GM21528 (cell line): Measurements from ENCODE around the gene NDUFC2.
"Not testable (repeated sequence)": the region's sequence is repeated elsewhere in the genome, so short reads cannot be mapped to it uniquely, and the experiment has no call there.

Source experiments
- ATAC-seq: cut with Tn5 transposase; IDR thresholded peaks from one replicate; pipeline ENCODE4 v1.9.1; 2021; ENCODE audit warnings: mild to moderate bottlenecking, moderate library complexity; ENCODE audit not compliant: unreplicated experiment, low FRiP score

NDUFC2 gene

DNA sequence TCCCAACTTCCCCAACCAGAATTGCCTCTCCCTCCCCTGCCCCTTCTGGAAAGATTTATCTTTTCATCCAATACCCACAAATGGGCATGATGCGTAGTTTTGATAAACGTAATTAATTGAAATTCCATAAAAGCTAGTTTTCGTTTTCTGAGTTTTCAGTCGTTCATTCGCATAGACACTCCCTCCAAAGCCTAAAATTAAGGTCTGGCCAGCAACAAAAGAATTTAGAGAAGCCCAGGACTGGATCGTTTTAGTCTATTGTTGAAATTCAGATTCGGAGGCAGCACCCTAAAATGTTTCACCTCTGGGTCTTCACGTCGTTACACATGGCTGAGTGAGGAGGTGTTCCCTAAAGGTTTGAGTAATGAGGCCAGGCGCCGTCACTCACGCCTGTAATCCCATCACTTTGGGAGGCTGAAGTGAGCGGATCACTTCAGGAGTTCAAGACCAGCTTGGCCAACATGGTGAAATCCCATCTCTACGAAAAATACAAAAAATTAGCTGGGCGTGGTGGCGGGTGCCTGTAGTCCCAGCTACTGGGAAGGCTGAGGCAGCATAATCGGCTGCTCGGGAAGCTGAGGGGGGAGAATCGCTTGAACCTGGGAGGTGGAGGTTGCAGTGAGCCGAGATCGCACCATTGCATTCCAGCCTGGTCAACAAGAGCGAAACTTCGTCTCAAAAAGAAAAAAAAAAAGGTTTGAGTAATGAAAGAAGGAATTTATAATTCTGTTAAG, 589 bp upstream of the NDUFC2 start:
- ATAC-seq: no peak

DNA sequence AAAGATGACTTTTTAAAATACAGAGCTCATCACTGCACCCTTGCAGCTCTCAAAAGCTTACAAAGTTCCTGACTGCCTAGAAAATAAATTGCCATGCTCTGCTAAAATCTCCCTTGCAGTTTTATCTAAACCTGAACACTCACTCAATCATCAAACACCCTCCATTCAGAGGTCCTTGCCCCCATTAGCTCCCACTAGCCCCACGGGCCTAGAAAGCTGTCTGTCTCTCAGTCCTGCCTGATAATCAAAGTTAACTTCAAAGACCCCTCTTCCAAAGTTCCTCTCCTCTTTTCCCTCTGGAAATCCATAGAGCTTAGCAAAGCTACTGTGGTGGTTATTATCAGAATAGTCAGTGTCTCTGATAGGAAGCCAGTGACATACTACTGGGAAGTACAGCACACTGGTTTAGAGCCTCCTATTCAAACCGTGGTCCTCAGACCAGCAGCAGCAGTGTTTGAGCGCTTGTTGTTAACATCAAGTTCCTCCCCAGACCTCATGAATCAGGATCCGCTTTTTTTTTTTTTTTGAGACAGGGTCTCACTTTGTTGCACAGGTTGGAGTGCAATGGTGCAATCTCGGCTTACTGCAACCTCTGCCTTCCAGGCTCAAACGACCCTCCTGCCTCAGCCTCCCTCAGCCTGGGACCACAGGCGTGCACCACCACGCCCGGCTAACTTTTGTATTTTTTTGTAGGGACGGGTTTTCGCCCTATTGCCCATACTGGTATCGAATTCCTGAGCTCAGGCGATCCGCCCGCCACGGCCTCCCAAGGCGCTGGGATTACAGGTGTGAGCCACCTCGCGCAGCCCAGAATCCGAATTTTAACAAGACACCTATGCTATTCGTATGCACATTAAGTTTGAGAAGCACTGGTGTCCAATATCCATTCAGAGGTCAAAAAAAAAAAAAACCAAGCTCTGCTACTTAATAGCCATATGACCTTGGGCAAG, 1.2 kb downstream of the NDUFC2 start:
- no peak for ATAC-seq

DNA sequence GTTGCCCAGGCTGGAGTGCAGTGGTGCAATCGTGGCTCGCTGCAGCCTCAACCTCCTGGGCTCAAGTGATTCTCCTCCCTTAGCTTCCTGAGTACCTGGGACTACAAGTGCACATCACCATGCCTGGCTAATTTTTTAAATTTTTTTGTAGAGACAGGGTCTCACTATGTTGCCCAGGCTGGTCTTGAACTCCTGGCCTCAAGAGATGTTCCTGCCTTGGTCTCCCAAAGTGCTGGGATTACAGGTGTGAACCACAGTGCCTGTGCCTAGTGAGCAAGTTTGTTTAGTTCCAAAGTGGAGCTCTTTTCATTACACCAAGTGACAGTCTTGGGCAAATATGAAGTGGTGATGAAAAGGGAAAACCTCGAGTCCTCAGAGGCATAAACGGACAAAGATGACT, 2.1 kb downstream of the NDUFC2 start:
- ATAC-seq: not testable (repeated sequence)

DNA sequence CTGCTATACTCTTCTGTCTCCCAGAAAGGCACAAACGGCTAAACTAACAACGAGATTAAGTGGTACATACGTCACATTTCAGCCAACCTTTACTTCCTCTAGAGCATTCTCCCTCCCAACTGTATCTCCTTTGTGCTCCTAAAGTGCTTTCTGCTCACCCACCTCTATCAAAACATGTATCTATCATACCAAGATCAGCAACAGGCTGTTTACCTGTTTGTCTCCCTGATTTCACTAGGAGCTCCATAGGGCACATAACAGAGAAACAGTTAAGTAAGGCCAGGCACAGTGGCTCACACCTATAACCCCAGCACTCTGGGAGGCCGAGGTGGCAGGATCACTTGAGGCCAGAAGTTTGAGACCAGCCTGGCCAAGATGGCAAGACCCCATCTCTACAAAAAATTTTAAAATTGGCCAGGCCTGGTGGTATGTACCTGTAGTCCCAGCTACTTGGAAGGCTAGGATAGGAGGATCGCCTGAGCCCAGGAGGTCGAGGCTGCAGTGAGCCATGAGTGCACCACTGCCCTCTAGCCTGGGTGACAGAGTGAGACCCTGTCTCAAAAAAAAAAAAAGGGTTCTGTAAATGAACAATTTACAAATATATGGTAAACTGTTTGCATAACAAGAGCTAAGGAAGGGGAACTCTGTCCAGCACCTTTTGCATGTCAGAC, 2.8 kb downstream of the NDUFC2 start:
- no peak for ATAC-seq

DNA sequence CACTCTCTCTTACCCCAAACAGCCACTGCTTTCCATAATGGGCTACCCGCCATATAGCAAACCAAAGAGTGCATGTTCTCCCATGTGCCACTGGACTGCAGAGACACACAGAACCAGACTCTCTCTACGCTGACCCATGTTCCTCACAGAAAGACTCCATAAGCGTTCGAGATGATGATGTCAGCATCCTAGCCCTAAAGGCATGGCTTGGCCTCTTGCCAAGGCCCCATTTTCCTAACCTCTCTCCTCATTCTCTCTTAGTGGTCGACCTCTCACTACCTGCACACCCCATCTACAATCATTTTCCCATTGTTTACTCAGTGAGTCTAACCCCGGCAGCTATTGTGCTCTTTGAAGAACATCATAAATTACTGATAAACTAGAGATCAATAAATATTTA, 4.9 kb downstream of the NDUFC2 start:
- no peak for ATAC-seq

DNA sequence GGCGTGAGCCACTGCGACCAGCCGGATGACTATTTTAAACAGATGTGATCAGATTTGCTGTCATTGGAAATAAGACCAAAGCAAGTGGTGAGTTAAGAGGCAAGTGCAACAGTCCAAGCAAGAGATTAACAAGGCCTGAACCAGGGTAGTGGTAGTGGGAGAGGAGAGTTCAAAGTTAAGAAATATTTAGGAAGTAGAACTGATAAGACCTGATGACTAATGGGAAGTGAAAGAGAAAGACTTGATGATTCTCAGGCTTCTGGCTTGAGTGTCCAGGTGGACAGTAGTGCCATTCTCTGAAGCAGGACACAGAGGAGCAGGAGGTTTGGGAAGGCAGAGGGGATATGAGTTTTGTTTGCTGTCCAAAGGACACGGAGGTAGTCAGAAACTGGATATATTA, 7.2 kb downstream of the NDUFC2 start:
- no peak for ATAC-seq

DNA sequence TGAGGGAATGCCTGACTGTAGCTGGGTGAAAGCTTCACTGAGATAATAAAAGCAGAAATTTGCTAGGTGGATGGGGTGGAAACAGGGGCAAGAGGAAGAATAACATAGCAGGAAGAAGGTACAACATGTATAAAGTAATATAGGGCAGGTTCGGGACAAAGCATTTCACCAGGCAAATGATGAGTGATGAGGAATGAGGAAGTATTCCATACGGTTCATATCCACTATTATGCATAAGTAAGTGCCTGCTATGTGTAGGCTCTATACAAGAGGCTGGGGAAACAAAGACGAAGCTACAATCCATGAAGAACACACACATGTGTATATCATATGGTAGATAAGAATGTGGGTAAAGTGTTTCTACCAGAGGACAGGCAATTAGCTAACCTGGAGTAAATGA, 7.9 kb downstream of the NDUFC2 start:
- no peak for ATAC-seq

DNA sequence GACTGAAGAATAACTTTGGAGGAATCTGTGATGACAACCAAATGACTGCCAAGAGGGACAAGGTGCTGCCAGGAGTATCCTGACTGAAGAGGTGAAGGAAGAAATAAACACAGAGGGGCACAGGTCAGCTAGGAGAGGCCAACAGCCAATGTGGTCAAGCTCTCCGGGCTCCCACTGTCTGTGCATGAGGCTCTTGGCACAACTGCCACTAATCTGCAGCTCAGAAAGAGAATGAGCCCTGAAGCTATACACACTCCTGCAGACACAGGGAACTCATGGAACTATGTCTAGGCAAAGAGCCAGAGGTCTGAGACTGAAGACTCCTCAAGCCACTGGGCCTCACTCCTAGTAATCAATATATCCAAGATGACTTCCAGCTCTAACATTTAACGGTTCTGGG, 9.0 kb downstream of the NDUFC2 start:
- no peak for ATAC-seq

DNA sequence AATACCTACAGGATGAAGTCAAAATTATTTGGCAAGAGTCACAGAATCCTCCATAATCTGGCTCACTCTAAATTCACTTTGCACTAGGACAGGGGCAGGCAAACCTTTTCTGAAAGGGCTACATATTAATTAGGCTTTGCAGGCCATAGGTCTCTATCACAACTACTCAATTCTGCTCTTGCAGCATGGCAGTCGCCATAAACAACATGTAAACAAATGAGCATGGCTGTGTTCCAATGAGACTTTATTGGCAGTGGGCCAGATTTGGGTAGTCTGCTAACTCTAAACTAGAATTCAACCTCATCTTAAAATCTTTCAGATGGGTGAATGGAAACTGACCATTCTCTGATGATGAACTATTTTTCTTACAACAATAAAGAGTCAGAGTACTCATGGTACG, 10.2 kb downstream of the NDUFC2 start:
- no peak for ATAC-seq

DNA sequence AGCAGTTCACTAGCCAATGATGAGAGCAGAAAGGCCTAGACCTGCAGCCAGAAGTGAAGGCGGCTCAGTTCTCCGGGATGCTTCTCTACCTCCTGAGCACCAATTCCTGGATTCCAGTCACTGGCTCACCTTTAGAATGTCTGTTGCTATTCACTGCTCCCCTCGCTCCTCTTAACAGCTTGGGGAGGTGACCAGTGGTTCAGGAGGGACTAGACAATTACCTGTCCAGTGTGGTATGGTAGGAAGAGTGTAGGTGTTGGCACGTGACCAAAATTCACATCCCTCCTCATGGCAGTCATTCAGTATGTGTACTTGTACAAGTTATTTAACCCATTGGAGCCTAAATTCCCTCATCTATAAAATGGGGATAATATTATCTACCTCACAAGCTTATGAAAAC, 12.0 kb downstream of the NDUFC2 start:
- ATAC-seq: no peak

DNA sequence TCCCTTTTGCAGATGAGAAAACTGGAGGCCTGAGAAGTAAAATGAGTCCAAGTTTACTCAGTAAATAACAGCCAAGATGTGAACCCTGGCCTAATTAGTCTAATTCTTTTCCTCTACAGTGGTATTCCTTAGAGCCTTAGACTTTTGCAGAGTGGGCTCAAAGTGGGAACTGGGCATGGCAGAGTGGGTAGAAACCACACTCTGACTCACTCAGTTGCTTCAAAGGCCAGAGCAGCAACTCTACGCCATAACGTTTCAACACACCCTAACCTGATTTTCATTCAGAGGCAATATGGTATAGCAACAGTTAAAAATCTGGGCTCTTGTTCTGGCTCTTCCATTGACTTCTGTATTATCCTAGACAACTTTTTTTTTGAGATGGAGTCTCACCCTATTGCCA, 13.2 kb downstream of the NDUFC2 start:
- no peak for ATAC-seq

DNA sequence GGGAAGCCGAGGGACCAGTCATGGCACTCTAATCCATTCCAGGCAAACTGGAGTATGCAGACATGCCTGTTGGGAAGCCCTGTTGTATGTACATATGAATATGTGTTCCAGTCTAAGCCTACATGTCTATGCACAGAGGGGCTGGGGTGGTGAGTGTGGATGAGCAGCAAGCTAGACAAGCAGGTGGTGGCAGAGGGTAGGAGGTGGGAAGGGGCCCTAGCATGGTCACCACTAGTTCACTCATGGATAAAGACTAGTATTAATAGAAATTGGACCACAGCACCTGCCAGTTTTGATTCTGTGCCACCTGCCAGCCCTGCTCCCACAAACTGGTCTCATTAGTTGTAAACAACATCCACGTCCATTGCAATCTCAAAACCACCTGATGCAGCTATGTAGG, 14.5 kb downstream of the NDUFC2 start:
- no peak for ATAC-seq

DNA sequence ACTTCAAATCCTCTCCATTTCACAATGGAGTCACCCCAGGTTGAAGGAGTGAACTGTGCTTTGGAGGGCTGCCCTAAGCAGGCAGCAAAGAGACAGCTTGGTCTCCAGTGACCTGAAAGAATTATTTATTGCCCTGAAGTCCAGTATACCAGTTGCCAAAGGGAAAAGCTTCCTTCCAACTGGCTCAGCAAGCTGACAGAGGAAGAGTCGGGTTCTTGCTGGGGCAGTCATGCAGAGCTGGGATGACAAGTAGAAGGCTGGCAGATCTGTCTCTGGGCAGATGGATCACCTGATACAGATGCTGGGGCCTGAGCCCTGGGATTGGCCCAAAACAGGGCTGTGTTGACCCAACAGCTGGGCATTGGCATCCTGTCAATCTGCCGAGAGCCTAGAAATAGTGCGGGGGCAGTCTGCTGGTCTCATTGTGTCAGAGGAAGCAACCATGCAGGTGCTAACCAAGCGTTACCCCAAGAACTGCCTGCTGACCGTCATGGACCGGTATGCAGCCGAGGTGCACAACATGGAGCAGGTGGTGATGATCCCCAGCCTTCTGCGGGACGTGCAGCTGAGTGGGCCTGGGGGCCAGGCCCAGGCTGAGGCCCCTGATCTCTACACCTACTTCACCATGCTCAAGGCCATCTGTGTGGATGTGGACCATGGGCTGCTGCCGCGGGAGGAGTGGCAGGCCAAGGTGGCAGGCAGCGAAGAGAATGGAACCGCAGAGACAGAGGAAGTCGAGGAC, 16.1 kb downstream of the NDUFC2 start, which contains the start of gene THRSP:
THRSP (plus strand) TSS at position 422 of the 742 bp plus-strand sequence; CDS start at position 443, 21 bp downstream.
- no peak for ATAC-seq

DNA sequence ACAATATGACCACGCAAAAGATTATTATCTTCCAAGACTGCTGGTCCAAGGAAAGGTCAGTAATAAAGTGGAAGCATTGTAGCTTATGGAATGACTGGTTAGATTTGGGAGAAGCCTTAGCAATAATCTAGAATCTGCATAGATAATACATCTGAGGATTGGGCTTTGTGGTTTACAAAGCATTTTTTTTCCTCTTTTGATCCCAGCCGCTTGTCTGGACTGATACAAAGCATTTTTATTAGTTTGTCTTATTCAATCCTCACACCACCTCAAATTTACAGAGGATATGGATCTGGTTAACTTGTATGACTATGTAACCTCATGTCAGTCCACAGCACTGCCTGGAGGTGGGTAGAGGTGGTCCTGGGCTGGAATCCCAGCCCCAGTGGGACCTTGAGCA, 17.0 kb downstream of the NDUFC2 start:
- ATAC-seq: no peak

DNA sequence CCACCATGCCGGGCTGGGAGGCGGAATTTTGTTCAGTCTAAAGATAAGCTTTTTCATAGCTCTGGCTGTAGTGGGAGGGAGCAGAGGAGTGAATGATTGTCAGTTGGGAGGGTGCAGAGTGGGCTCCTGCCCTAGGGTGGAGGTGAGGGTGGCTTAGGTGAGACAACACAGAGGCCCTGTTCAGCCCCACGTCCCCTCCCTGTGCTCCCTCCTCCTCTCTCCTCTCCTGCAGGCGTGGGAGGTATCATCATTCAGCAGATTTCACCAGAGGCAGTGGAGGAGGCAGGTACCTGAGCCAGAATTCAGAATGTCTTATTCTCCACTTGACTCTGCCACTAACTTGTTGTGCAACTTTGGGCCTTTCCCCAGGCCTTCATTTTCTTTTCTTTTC, 17.7 kb downstream of the NDUFC2 start:
- ATAC-seq: no peak

DNA sequence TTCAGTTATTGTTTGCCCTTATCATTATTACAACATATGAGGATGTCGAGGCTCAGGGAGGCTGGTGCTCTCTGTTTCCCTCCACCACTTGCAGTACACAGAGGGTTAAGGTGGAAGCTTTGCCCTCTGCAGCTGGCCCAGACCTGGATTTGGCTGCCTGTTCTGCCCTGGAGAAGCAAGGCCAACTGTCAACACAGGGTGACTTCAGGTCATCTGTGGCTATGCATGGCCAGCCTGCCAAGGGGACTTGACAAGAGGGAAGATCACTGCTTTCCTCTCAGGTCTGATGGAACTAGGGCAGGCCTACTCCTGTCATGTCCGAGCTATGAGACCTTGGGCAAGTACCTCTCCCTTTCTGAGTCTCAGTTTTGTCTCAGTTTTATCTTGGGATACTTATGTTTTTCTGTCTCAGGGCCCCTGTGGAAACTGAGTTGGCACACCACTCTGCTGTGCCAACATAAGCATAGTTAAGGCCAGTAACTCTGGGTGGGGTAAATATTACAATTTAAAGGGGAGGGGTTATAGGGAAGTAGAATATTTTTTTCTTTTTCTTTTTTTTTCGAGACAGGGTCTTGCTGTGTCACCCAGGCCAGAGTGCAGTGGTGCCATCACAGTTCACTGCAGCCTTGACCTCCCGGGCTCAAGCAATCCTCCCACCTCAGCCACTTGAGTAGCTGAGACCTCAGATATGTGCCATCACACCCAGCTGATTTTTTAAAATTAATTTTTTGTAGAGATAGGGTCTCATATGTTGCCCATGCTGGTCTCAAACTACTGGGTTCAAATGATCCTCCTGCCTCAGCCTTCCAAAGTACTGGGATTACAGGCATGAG, 18.4 kb downstream of the NDUFC2 start:
- ATAC-seq: no peak

DNA sequence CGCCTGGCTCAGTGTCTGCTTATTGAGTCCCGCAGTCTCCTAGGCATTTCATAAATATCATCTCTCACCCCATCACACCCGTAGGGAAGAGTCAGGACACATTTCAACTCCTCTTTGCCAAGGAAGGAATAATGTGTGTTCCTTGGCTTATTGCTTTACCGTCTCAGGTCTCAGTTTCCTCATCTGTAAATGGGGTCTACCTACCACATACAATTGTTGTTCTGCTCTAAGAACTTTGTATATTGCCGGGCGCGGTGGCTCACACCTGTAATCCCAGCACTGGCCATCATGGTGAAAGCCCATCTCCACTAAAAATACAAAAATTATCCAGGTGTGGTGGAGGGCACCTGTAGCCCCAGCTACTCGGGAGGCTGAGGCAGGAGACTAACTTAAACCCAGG, 19.1 kb downstream of the NDUFC2 start:
- no peak for ATAC-seq

DNA sequence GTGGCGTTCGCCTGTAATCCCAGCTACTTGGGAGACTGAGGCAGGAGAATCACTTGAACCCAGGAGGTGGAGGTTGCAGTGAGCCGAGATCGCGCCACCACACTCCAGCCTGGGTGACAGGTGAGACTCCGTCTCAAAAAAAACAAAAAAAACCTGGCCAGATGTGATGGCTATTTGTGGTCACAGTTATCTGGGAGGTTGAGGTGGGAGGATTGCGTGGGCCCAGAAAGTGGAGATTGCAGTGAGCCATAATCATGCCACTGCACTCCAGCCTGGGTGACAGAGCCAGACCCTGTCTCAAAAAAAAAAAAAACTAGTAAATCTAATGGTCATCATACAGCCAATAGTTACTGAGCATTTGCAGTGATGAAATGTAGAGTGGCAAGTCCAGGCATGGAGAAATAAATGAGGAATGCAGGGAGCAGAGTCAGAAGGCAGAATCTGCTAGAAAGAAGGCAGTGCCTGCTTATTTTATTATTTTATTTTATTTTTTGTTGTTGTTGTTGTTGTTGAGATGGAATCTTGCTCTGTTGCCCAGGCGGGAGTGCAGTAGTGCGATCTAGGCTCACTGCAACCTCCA, 19.8 kb downstream of the NDUFC2 start:
- ATAC-seq: not testable (repeated sequence)

DNA sequence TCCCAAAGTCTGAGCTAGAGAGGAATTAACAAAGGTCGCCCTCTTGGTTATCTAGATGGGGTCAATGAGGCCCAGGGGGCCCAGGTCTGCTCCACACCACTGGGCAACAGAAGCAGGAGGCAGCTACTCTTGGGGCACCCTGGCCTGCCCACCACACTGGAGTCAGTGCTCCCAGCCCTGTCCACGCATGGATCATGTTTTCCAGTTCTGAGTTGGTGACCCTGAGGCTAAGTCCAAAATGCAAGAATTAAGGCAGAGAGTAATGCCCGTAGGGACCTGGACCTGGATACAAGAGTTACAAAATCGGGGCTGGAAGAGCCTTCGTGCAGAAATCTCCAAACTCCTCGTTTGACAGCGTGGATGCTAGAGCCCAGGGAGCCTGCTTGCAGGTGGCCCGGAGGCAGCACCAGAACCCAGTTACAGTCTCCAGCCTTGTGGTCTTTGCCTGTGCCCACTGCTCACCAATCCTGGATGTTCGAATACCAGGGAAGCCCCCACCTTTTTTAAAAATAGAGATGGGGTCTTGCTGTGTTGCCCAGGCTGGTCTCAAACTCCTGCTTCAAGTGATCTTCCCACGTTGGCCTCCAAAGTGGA, 22.1 kb downstream of the NDUFC2 start:
- no peak for ATAC-seq
